ENCODE results near the gene DNAJB13.

DNA sequence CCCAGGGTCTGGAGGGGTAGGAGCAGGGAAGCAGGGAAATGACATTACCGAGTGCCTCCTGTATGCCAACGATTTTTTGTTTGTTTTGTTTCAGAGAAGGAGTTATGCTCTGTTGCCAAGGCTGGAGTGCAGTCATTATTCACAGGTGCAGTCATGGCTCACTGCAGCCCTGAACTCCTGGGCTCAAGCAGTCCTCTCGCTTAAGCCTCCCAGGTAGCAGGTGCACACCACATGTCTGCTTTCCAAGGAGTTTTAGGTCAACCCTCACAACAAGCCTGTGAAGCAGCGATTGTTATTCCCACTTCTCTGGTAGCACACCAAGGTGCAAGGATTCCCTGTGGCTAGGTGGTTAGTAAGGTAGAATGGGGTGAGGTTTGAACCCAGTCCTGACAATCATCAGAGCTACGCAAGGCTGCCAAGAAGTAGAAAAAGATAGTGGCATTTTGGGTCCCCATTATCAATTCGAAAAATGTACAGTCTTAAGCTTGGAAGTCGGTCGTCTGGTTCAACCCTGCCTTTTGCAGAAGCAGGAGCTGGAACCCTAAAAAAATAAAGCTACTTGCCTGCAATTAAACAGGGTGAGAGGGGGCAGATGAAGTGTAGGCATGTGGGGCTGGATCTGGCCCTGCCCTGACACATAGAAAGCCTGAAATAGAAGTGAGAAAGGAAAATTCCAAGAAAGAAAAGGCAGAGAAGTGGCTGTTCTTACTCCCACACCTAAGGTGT is 48.9 kb downstream of the DNAJB13 start:
- no peak for TF ChIP-seq RAD21 (conservative IDR thresholded peaks at IDR 0.05)
- no peak for TF ChIP-seq CTCF (IDR thresholded peaks at IDR 0.05; ENCODE audit: poor library complexity, severe bottlenecking)
- TF ChIP-seq EP300 (conservative IDR thresholded peaks at IDR 0.05; ENCODE audit: poor library complexity, severe bottlenecking): no peak
- no peak for TF ChIP-seq POLR2AphosphoS5 (IDR thresholded peaks at IDR 0.05)
- no peak for TF ChIP-seq EZH2 (IDR thresholded peaks at IDR 0.05; ENCODE audit: borderline replicate concordance, insufficient read depth, low read length, poor library complexity, severe bottlenecking)
- no peak for TF ChIP-seq MXI1 (conservative IDR thresholded peaks at IDR 0.05; ENCODE audit: poor library complexity, severe bottlenecking)
